Transverse colon (tissue), 4 donors: ENCODE measurements around the gene YPEL4. TPM values are rescaled to one million over a fixed set of nuclear protein-coding genes. Genes with fewer than 3 reads are reported as not detected.

Source experiments
- DNase-seq: peaks from one replicate; pipeline ENCODE4 v3.0.0-alpha.2; 2019
- H3K27ac ChIP-seq, 4 donors: fragments of 200-600 bp; sonication (generic); 2 replicates each; pipeline ENCODE4 v1.5.1; 2016 to 2018; ENCODE audit warnings: inconsistent platforms in 4 of 4
- H3K27me3 ChIP-seq: fragments of 200-600 bp; sonication (generic); 2 replicates; pipeline ENCODE4 v1.5.1; 2017; ENCODE audit warnings: inconsistent platforms
- H3K36me3 ChIP-seq, 4 donors: fragments of 200-600 bp; sonication (generic); 2 replicates each; pipeline ENCODE4 v1.5.1; 2017 to 2019; ENCODE audit warnings: inconsistent platforms in 4 of 4
- H3K4me1 ChIP-seq, 4 donors: fragments of 200-600 bp; sonication (generic); 2 replicates each; pipeline ENCODE4 v1.5.1; 2017 to 2020; ENCODE audit warnings: inconsistent platforms in 4 of 4
- H3K4me3 ChIP-seq, 4 donors: fragments of 200-600 bp; sonication (generic); 1 replicate in 1 of 4; 2 replicates in 3 of 4; pipeline versions ENCODE4 v1.5.1 to v1.6.1; 2017 to 2019; ENCODE audit warnings: inconsistent platforms in 4 of 4
- H3K9me3 ChIP-seq, 2 donors: fragments of 200-600 bp; sonication (generic); 2 replicates each; pipeline ENCODE4 v1.5.1; 2017 to 2019; ENCODE audit warnings: inconsistent platforms in 2 of 2
- CTCF ChIP-seq, 5 experiments: fragments of 200-600 bp in 3 of 5; fragments of 450-650 bp in 2 of 5; sonication (generic) in 3 of 5; IDR thresholded peaks; 1 replicate in 2 of 5; 2 replicates in 3 of 5; pipeline ENCODE4 v1.5.1; 2016 to 2017; ENCODE audit warnings: antibody characterized with exemption in 5 of 5, inconsistent platforms in 3 of 5, mild to moderate bottlenecking in 2 of 5, moderate library complexity in 1 of 5
- EP300 ChIP-seq: sonication (generic); formaldehyde crosslinking; IDR thresholded peaks from one replicate; pipeline ENCODE4 v1.6.1; 2017; ENCODE audit warnings: antibody characterized with exemption, low read depth
- POLR2A ChIP-seq: fragments of 450-650 bp; IDR thresholded peaks from one replicate; pipeline ENCODE4 v1.6.1; 2016; ENCODE audit warnings: antibody characterized with exemption, mild to moderate bottlenecking, moderate library complexity
- POLR2AphosphoS5 ChIP-seq, 3 donors: sonication (generic); formaldehyde crosslinking; IDR thresholded peaks; one replicate each; pipeline ENCODE4 v1.6.1; 2016; ENCODE audit warnings: antibody characterized with exemption in 3 of 3
- WGBS, 2 donors: methylation state at CpG; one replicate each; pipeline ENCODE4 v1.1.5; 2018; ENCODE audit warnings: low coverage in 1 of 2; 5-methylcytosine and 5-hydroxymethylcytosine counted together
- in situ Hi-C, 4 donors: fragments of 200-750 bp; cut with MboI; loops; one replicate each; pipeline versions ENCODE4 v1.15.0 to v1.15.1; 2017; ENCODE audit warnings: low sequenced_read_pairs in 3 of 4, low pct_ligation_motif_present in 1 of 4, low pct_unique_long_range_greater_than_20kb in 1 of 4
- intact Hi-C: fragments of 100-400 bp; cut with DNase I; formaldehyde crosslinking; loops from one replicate; pipeline ENCODE4 v1.15.1; 2023; ENCODE audit warnings: low total_unique reads
- total RNA-seq, 4 donors: library from RNA; depleted of rRNA; stranded (reverse); fragments of >200 nt; gene quantifications; one replicate each; pipeline ENCODE4 v1.1.0, GENCODE V29; 2016

YPEL4 gene
- total RNA-seq, 4 donors from 2014 or later, result 0.68 to 0.95 TPM; not detected in 2

- H3K27ac ChIP-seq, result no peak overlapping the region
- no peak for TF ChIP-seq POLR2AphosphoS5 (IDR thresholded peaks at IDR 0.05)
- TF ChIP-seq EP300, result no peak
- TF ChIP-seq POLR2A, result no peak
- TF ChIP-seq CTCF (IDR thresholded peaks at IDR 0.05), result no peak
- H3K9me3 ChIP-seq, result peaks cover 6 to 9% of the 10 kb centered on the region in 2 donors
- H3K27me3 ChIP-seq, result no peaks in the 10 kb centered on the region
- H3K36me3 ChIP-seq, result peaks cover 0 to 5% (median 0%) of the 10 kb centered on the region in 4 donors
- intact Hi-C loops (no loop called here), in situ Hi-C loops (no loop called here)
- 73 to 79% methylated on average over 2 of the region's 2 CpGs for whole genome bisulfite sequencing, 2 donors
- H3K4me3 ChIP-seq, result no peak overlapping the region
- DNase-seq, result no peak
- no peaks in the 10 kb centered on the region for H3K4me1 ChIP-seq
These were observed 31.3 kb downstream of the YPEL4 start for GRCh38 chr11:57618438-57618837.

- in situ Hi-C loops, result no loop called here
These were observed 33.1 kb downstream of the YPEL4 start for GRCh38 chr11:57616595-57616994.

GRCh38 chr11:57615308-57615707 is 34.4 kb downstream of the YPEL4 start:
- in situ Hi-C loops, result no loop called here
- Histone ChIP-seq H3K4me3 (no peak overlapping the region), H3K27ac (no peak overlapping the region), H3K4me1 (no peaks in the 10 kb centered on the region), H3K9me3 (peaks cover 6 to 9% of the 10 kb centered on the region in 2 donors), H3K27me3 (no peaks in the 10 kb centered on the region), H3K36me3 (peaks cover 0 to 5% (median 0%) of the 10 kb centered on the region in 4 donors)
- WGBS, 2 donors, result 59% methylated on average over 1 of the region's 1 CpG; no CpG with 5 or more reads in 1 of the 2 donors
- intact Hi-C loops, result no loop called here
- DNase-seq, result no peak
- TF ChIP-seq EP300 (no peak), CTCF (IDR thresholded peaks at IDR 0.05) (no peak), POLR2A (no peak), POLR2AphosphoS5 (IDR thresholded peaks at IDR 0.05) (no peak)

More at GRCh38 chr11:57616595-57616994, 33.1 kb downstream of the YPEL4 start:
- H3K27me3 ChIP-seq, result no peaks in the 10 kb centered on the region
- H3K4me3 ChIP-seq, result no peak overlapping the region
- intact Hi-C loops, result no loop called here
- 72% methylated on average over 3 of the region's 3 CpGs; no CpG with 5 or more reads in 1 of the 2 donors for WGBS, 2 donors
- no peak for DNase-seq
- peaks cover 0 to 5% (median 0%) of the 10 kb centered on the region in 4 donors for H3K36me3 ChIP-seq
- peaks cover 6 to 9% of the 10 kb centered on the region in 2 donors for H3K9me3 ChIP-seq
- TF ChIP-seq POLR2AphosphoS5 (IDR thresholded peaks at IDR 0.05) (no peak), POLR2A (no peak), CTCF (IDR thresholded peaks at IDR 0.05) (no peak), EP300 (no peak)
- H3K27ac ChIP-seq, result no peak overlapping the region
- no peaks in the 10 kb centered on the region for H3K4me1 ChIP-seq

- H3K4me3 ChIP-seq, result no peak overlapping the region
- no peaks in the 10 kb centered on the region for H3K4me1 ChIP-seq
- TF ChIP-seq POLR2AphosphoS5 (IDR thresholded peaks at IDR 0.05) (no peak), EP300 (no peak), CTCF (IDR thresholded peaks at IDR 0.05) (no peak), POLR2A (no peak)
- in situ Hi-C loops, result no loop called here
- WGBS, 2 donors, result 80 to 84% methylated on average over 1 to 10 of the region's 10 CpGs
- intact Hi-C loops, result no loop called here
- H3K36me3 ChIP-seq, result peaks cover 0 to 5% (median 2%) of the 10 kb centered on the region in 4 donors
- no peak overlapping the region for H3K27ac ChIP-seq
- no peaks in the 10 kb centered on the region for H3K27me3 ChIP-seq
- no peak for DNase-seq
- H3K9me3 ChIP-seq, result peaks cover 0 to 4% of the 10 kb centered on the region in 2 donors
These were observed 35.4 kb downstream of the YPEL4 start for GRCh38 chr11:57614234-57614772.
